NCI-H1436 treated with DMSO at 0.1 percent for 48 hours (cell line): Measurements from ENCODE around the gene GRB2.
"Not testable (repeated sequence)": the region's sequence is repeated elsewhere in the genome, so short reads cannot be mapped to it uniquely, and the experiment has no call there.

Source experiments
- DNase-seq: peaks from one replicate; lab custom pipeline; 2025; lab: John Stamatoyannopoulos, UW

The GRB2 gene

DNA sequence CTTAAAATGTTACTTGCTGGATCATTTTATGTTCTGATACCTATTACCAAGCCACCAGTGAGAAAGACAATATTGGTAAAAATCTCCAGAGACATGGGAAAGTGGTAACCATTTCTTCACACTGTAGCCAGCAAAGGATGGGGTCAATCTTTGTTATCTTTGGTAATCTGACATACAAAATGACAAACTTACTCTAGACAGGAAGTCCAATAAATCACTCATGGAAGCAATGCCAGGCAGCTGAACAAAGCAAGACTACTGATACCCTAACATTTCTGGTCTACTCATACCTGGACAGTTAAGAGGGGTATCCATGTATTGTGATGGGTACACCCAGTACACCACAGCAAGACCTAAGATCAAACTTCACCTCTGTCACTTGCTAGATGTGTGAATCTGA, 19.0 kb downstream of the GRB2 start:
- DNase-seq, result no peak

DNA sequence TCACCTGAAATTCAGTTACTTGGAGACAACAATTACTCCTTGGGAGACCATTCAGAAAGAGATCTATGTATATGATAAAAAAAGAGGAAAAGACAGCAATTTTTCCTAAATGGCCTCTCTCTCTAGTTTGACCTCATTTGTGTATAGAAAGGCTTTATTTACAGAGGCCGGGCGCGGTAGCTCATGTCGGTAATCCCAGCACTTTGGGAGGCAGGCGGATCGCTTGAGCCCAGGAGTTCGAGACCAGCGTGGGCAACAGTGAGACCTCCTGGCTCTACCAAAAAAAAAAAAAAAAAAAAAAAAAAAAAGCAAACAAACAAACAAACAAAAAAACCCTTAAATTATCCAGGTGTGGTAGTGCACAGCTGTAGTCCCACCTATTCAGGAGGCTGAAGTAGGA, 20.7 kb downstream of the GRB2 start:
- DNase-seq, result no peak

DNA sequence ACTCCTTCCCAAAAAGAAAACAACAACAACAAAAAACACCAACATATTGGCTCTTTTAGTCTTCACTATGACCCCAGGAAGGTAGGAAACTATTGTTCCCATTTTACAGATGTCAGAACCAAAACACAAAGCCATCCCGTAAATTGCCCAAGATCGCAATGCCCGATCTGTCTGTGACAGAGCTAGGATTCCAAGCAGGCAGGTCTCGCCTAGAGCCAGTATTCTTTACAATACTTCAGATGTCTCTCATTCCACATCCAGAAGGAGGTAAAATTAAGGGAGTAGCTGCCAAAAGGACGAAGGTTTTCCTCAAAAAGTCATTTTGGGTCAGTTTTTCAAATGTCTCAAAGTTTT, 21.7 kb downstream of the GRB2 start:
- no peak for DNase-seq

DNA sequence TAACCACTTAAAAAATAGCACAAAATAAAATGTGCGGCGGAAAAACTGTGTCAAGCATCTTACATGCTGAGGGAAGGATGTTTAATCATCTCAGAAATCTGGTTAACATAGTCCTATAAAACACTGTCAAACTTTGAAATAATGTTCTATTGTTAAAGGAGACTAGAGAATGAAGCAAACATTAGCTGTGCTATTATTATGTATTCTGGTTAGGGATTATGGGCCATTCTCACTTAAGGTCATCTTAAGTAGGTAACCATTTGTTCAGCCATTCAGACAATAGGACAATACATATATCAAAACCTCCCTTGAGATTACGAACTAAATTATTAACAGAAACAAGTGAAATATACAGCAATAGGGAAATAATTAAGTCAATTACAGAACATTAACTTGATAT, 24.7 kb downstream of the GRB2 start:
- DNase-seq, result no peak

DNA sequence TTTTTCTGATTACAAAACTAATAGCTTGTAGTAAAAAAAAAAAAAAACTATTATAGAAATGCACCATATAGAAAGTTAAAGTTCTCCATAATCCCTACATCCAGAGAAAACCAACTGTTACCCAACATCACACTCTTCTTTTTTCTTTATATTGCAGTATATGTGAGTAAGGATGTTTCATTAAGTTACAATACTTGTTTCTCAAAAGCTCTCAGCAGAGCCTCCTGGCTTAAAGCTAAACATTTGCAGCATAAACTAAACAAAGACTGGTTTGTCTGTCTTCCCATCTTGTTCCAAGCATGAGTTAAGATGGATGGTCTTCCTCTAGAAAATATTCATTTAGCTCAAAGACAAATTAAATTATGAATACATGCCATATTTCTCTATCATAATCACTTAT, 25.2 kb downstream of the GRB2 start:
- DNase-seq, result no peak

DNA sequence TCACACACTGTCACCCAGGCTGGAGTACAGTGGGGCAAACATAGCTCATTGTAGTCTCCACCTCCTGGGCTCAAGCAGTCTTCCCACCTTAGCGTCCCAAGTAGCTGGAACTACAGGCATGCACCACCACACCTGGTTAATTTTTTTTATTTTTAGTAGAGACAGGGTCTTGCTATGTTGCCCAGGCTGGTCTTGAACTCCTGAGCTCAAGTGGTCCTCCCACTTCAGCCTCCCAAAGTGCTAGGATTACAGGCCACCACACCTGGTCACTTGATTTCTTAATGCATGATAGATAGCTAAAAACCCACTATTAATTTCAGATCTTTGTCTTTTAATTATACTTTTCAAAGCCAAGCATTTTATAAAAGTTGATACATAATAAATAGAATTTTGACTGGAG, 26.1 kb downstream of the GRB2 start:
- DNase-seq, result not testable (repeated sequence)

DNA sequence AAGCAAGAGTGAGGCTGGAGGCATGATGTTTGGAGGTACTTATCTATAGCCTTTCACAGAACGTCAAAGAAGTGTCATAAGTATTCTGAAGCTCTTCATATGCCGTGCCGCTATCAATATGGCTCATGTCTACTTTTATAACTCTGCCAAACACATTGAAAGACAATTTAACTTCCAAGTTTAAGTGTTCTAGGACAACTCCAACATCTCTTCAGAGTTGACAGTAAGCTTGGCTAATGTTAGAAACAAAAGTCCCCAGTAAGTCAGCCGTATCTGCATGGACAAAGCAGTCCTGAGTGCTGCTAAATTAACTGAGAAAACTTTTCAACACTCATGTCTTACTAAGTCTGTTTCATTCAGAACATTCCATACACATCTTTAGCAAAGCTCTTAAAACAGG, 32.2 kb downstream of the GRB2 start:
- DNase-seq, result no peak

DNA sequence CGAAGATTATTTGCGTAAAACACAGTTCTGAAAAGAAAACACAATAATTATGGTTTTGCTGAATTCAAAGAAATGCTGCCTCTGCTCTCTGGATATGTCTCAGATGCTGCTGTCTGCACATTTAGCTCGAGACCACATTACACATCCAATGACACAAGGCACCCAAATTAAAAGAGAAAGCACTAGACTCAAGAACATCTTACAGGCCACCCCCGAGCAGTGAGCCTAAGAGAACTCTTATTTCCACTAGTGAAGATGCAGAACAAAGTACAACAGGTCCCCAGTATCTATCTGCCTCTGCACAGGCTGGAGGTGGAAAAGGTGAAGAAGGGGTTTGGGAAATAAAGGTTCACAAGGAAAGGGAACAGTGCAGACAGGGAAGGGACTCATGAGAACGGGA, 33.5 kb downstream of the GRB2 start:
- no peak for DNase-seq

DNA sequence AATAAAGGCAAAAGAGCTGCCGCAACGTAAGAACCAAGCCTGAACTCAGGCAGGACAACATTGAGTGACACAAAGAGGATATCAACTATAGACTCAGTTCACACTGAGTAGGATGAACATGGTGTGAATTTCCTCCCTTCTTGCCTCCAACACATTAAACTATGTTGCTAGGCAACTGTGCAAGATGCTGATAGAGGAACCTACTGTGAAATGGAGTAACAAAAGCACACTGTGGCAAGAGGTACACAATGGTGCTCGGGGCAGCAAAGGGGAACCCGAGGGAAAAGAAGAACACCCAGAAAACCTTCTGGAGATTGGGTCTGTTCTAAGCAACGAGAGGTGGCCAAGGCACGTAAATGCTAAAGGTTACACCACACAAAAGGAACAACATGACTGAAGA, 34.1 kb downstream of the GRB2 start:
- no peak for DNase-seq

DNA sequence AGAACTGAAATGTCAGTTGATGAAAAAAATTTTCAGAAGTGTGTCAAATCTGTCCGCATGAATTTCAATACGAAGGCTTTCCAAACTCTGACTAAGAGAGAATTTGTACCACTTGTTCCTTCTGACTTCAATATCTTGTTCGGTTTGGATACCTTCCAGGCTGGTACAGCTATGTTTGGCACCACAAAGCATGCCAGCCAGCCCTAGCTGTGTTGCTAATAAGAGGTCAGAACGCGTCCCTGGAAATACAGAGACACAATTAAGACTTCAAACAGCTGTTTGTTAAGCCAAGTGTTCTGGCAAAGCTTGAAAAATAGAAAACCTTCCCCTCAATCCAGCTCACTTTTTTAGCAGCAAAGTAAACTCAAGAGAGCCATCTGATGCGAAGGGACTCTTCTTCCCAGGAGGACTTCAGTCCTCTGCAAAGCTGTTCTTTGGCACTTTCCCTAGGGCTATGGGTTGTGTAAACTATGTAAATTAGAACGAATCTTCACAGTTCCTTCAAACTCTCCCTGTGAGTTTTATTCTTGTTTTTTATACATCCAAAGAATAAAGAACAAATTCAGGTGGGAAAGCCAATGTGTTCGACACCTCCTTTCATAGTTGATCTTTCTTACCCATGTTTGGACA, 35.1 kb downstream of the GRB2 start:
- no peak for DNase-seq

DNA sequence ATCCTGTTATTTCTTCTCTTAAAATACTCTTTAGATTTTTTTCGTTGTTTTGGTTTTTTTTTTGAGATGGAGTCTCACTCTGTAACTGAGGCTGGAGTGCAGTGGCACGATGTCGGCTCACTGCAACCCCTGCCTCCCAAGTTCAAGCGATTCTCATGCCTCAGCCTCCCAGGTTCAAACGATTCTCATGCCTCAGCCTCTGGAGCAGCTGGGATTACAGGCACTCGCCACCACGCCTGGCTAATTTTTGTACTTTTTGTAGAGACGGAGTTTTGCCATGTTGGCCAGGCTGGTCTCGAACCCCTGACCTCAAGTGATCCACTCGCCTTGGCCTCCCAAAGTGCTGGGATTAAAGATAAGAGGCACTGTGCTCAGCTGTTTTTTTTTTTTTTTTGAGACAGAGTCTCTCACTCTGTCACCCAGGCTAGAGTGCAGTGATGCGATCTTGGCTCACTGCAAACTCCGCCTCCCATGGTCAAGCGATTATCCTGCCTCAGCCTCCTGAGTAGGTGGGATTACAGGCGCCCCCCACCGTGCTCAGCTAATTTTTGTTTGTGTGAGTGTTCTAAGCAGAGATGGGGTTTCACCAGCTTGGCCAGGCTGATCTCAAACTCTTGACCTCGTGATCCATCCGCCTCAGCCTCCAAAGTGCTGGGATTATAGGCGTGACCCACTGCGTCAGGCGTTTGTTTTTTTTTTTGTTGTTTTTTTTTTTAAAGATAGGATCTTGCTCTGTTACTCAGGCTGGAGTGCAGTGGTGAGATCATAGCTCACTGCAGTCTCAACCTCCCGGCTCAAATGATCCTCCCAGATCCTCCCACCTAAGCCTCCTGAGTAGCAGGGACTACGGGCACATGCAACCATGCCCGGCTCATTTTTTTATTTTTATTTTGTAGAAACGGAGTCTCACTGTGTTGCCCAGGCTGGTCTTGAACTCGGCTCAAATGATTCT, 37.4 kb downstream of the GRB2 start:
- DNase-seq, result not testable (repeated sequence)

DNA sequence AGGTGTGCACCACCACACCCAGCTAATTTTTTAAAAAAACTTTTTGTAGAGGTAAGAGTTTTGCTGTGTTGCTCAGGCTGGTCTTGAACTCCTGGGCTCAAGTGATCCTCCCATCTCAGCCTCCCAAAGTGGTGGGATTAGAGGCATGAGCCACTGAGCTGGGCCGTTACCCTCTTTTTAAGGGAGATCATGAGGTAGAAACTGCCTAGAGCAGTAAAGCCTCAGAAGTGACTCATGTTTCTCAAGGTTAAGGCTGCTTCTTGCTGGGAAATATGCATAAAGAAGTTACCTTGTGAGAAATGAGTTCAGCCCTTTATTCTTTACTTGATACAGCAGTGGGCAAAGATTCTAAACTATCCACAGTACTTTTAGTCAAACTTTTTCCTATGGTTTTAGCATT, 38.2 kb downstream of the GRB2 start:
- no peak for DNase-seq

DNA sequence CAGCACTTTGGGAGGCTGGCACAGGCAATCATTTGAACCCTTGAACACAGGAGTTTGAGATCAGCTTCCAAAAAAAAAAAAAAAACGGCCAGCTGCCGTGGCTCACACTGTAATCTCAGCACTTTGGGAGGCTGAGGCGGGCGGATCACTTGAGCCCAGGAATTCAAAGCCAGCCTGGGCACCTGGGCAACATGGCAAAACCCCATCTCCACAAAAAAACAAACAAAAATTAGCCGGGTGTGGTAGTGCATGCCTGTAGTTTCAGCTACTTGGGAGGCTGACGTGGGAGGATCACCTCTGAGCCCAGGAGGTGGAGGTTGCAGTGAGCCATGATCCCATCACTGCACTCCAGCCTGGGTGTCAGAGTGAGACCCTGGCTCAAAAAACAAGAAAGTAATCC, 39.0 kb downstream of the GRB2 start:
- DNase-seq, result no peak

DNA sequence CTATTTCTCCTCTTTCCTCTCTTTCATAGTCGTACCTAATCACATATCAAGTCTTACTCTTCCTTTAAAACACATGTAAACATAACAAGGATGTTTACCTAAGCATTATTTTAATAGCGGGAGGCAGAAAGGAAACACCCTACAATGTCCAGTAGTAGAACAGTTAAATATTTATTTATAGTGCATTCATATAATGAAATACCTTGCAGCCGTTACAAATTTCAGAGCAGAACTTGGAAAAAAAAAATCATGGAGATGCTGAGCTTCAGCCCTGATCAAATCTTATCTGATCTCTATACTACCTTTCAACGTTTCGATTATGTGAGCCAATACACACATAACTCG, 39.6 kb downstream of the GRB2 start:
- no peak for DNase-seq

DNA sequence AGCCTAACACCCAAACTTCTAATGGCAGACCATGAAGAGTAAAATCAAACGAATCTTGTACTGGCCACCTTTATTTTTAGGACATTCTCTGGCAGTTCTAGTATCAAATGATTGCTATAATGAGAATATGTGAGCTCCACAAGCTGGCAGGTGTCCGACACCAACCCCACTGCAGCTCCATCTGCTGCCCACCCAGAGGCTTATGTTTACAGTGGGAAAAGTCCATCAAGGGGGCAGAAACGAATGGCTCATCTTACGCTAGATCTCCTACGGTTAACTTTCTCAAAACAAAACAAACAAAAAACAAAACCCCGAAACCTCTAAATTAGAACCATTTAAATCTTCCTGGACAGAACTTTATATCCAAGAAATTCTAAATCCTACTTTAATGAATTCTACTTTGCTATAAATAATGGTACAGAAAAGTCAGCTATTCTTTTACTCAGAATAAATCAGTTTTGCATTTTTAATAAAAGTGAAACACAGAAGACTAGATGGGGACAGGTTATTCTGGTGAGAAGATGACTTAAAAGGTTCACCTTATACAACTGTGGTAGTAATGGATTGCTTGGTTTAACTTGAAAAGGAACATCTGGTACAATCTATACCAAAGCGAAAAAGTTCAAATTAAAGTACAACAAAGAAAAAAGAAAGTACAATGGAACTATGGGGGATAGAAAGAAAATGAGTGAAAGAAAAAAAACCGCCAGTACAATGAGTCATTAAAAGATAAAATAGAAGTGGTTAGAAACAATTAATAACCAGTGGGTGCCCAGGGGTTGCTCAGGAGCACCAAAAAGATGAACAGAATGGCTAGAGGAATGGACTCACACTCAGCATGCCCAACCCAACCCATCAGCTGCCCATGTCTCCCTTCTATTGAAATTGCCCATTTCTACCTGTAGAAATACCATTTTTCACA, 40.2 kb downstream of the GRB2 start:
- DNase-seq, result no peak

DNA sequence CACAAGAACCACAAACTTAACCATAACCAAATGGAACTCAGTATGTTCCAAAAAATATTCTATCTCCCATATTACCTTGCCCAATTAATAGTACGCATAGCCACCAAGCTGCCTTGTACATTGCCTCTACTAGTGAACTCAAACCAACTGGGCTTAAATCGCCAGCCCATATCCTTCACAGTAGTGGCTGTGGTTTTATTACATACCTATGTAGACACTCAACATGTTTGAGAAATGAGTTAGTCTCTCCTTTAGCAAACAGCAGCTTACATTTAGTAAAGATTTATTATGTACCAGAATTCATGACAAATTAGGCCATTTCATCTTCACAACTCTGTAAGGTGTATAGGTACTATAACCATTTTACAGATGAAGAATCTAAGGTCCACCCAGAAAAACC, 41.4 kb downstream of the GRB2 start:
- no peak for DNase-seq

DNA sequence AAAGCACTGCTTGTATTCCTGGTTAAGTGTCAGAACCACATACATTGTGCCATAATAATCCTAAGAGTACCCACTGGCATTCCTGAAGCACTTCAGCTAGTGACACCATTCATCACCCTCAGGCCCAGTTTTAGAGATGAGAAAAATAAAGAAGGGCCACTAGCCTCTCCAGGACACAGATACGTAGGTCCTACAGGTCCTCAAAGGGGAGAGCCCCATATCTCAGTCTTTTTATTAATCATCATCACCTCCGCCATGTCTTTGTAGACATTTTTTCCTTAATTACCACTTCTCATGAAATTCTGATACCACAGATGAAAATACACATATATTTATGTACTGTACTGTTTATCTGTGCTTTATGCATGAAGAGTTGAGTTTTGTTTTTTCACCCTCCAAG, 43.5 kb downstream of the GRB2 start:
- no peak for DNase-seq

DNA sequence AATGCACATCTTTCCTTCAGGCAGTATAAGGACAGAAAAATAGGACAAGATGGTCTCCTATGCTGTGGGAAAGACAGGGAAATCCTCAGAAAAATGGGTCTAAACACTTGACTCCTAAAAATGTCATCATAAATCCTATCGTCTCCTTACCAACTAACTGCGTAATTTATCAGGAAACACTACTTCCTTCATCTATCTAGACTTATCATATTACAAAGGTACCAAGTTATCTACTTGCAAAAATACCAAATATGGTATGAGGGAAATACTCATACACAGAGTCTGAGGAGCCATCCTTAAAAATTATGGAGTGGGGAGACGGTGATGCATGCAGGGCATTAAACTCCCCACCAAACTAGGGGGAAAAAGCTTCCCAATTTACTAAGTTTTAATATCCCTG, 44.1 kb downstream of the GRB2 start:
- DNase-seq, result no peak

DNA sequence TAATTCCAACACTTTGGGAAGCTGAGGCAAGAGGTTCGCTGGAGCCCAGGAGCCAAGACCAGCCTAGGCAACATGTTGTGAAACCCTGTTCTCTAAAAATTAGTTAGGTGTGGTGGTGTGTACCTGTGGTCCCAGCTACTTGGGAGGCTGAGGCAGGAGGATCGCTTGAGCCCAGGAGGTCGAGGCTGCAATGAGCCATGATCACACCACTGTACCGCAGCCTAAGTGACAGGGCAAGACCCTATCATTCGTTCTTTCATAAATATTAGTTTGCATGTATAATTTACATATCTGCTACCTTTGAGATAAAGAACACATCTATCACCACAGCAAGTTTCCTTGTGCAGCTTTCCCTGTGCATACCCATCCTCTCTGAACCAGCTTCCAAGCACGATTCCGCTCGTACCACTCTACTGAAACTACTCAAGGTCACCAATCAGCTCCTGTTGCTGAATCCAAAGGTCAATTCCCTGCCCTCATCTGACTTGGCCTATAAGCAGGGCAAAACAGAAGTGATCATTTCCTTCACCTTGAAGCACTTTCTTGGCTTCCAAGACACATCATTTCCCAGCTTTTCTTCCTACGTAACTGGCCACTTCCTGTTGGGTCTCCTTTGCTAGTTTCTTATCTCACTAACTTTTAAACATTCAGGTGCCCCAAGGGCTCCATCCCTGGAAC, 49.1 kb downstream of the GRB2 start:
- no peak for DNase-seq

DNA sequence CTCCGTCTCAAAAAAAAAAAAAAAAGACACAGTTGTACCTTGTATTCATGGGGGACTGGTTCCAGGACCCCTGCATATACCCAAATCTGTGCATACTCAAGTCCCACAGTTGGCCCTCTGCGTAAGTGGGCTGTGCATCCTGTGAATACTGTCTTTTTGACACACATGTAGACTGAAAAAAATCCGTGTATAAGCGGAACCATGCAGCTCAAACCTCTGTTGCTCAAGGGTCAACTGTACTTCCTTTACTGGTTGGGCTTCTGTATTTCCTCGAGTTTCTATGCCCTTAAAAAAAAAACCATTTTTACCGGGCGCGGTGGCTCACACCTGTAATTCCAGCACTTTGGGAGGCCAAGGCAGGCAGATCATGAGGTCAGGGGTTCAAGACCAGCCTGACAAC, 52.3 kb downstream of the GRB2 start:
- DNase-seq, result no peak

DNA sequence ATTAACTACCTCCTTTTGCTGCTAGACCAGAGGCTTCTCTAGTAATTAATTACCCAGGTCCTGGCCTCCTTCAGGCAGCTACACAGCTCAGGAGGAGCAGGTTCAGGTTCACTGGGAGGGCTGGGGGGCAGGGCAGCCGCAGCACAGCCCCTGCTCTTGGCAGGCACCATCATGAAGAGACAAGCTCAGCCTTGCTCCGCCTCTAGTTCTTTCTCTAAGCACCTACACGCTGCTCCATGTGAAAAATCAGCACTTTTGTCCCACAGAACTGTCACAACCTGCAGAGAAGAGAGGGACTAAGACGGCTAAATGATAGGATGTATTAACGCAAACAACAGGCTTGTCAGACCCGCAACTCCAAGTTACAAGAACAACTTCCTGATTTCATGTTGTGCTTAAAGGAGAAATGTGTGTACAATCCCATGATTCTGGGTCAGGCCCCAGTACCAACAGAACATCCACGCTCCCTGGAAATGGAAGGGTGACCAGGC, 53.4 kb downstream of the GRB2 start:
- no peak for DNase-seq

DNA sequence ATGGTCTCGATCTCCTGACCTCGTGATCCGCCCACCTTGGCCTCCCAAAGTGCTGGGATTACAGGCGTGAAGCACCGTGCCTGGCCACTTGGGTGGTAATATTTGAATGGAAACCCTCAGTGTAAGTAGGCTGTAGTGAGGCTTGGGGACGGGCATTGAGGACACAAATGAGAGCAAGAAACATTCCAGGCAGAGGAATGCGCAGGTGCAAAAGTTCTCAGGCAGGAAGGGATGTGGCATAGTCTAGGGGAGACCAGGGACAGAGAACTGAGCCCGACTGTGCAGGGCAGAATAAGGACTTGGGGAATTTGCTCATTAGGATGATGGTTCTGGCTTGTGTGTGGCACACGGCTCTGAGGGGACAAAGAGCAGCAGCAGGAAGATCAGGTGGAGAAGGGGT, 54.8 kb downstream of the GRB2 start:
- no peak for DNase-seq
